HG02885 (cell line): ENCODE results near the gene PLXNB1.

ENCODE experiments used
- ATAC-seq: cut with Tn5 transposase; IDR thresholded peaks from one replicate; pipeline ENCODE4 v1.9.1; 2021; ENCODE audit warnings: mild to moderate bottlenecking; ENCODE audit not compliant: unreplicated experiment, poor library complexity

PLXNB1 gene

DNA sequence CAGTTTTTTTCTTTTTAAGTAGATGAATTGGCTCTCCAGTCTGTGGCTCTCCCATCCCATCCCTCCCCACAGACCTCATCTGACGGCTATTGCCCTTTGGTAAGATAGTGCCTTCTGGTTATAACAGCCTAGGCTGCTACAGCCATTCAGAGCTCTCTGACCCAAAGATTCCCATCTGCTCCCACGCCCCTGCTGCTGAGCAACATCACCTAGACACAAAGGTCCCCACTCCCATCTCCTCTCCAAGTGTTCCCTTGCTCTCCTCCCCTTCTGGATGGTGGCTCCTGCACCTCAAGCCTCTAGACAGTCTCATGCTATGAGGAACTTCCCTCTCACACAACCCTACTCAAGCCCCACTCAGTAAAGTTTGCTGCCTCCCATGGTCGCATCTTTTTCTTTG lies 34.2 kb downstream of the PLXNB1 start:
- ATAC-seq: no peak

- no peak for ATAC-seq
These were observed 35.5 kb downstream of the PLXNB1 start for GRCh38 chr3:48394391-48394790.

- ATAC-seq: no peak
These were observed 40.9 kb downstream of the PLXNB1 start for GRCh38 chr3:48388966-48389365.

- ATAC-seq: no peak
These were observed 42.3 kb downstream of the PLXNB1 start for GRCh38 chr3:48387634-48388033.

GRCh38 chr3:48372862-48373435 lies 56.9 kb downstream of the PLXNB1 start:
- no peak for ATAC-seq

DNA sequence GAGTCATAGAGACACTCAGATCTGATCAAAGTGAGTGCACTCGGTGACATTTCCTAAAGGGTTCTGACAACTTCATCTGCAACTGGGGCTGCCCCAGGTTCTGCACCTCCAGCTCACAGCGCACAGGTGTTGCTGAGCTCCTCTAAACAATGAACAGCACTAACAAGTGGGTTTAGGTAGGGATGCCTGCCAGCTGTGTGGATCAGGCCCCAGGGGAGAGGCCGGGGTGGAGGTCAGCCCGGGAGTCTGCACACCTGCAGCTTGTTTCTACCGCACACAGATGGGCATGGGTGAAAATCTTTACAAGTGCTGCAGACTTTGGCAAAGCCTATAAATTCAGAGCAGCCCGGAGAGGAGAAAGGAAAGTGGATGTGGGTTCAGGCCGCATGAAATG lies 57.5 kb downstream of the PLXNB1 start:
- ATAC-seq: no peak

GRCh38 chr3:48371651-48372376 lies 58.1 kb downstream of the PLXNB1 start, which contains the start of gene FBXW12:
FBXW12 (plus strand) TSS chr3:48372219; CDS start chr3:48372768, 549 bp downstream.
- no peak for ATAC-seq

GRCh38 chr3:48370333-48370713 lies 59.6 kb downstream of the PLXNB1 start:
- ATAC-seq: no peak

DNA sequence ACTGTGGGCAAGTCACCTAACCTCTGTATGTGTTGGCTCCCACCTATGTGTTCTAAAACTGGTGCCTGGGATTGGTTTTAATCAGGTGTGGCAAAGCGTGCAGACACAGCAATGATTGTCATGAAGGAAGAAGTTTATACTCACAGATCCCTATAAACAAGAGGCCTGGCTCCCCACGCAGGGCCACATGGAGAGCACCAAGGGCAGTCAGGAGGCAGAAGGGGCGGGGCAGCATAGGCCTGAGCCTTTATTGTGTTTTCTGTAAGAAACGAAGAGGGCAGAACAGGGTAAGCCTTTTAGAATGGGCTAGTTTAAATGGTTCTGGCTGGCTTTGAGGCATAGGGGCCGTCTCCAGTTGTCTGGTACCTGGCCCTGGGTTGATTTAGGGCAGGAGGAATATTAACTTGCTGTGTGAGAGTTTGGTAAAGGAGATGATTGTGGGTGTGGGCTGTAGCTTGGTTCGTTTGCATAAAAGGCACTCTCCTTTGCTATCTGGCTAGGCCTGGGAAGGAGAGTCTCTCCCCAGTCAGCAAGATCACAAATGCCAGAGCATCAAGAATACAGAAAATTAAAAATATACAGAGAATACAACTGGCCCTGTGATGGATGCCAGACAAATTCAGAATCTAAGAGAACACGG lies 60.1 kb downstream of the PLXNB1 start:
- no peak for ATAC-seq

DNA sequence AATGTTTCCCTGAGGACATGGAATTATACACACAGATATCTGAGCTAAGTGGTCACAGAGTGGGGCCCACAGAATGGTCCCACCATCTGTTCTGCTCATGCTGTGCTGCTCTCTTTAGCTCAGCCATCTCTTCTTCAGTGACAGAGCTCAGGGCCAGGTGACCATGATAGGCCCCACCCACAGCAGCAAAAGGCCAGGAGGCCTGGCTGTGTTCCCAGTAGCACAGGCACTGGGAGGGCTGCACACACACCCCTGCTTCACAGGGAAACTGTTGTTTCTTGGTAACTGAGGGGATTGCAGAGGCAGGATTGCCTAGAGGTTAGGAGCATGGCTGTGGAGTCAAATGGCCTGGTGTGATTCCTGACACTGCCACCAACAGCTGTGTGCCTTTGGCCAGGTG lies 62.7 kb downstream of the PLXNB1 start:
- ATAC-seq: no peak

DNA sequence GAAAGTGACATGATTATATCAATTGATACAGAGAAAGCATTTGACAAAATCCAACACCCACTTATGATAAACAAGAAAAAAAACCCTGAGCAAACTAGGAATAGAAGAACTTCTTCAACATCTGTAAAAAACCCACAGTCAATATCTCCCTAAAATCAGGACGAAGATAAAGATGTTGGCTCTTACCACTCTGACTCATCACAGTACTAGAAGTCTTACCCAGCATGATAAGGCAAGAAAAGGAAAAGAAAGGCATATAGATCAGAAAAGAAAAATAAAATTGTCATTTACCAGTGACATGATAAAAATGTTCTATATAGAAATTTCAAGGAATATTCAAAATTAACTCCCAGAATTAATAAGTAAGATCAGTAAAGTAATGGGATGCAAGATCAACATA lies 65.0 kb downstream of the PLXNB1 start:
- no peak for ATAC-seq

DNA sequence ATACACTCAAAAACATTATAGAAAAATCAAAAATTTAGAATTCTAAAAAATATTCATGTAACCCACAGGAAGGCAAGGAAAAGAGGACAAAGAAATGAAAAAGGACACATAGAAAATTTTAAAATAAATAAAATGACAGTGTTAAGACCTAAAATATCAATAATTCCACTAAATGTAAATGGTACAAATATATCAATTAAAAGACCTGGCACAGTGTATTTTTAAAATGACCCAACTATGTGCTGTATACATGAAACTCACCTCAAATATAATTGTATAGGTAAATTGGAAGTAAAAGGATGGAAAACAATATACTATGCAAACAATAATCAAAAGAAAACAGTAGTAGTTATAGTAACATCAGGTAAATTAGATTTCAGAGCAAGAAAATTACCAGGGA lies 68.0 kb downstream of the PLXNB1 start:
- no peak for ATAC-seq

- ATAC-seq: no peak
These were observed 73.5 kb downstream of the PLXNB1 start for GRCh38 chr3:48356419-48356818.

DNA sequence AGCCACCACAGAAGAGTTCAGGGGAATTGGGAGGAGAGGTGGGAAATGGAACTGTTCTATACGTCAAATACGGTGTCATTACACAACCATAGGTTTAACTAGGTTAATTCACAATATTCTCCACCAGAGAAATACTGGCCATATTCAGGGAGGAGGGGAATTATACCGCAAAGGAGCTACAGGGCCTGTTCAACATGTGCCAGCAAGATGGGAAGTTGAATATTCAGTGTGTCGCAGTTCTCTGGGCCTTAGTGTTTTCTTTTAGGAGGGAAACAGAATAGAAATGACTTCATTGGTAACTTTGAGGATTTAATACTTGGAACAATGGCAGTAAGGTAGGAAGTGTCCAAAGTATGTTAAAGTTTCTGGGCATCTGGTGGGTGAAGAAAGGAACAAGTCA lies 75.9 kb downstream of the PLXNB1 start:
- no peak for ATAC-seq
